Erythroblast (primary cell): ENCODE measurements around the gene CCDC172.

Experiments used
- GATA1 ChIP-seq: IDR thresholded peaks from 2 replicates; pipeline ENCODE4 v1.6.1; 2011; ENCODE audit warnings: low read depth, mild to moderate bottlenecking, control low read depth, low read length, moderate library complexity
- POLR2A ChIP-seq: IDR thresholded peaks from 2 replicates; pipeline ENCODE4 v1.6.1; 2011; ENCODE audit warnings: mild to moderate bottlenecking, low read length

DNA sequence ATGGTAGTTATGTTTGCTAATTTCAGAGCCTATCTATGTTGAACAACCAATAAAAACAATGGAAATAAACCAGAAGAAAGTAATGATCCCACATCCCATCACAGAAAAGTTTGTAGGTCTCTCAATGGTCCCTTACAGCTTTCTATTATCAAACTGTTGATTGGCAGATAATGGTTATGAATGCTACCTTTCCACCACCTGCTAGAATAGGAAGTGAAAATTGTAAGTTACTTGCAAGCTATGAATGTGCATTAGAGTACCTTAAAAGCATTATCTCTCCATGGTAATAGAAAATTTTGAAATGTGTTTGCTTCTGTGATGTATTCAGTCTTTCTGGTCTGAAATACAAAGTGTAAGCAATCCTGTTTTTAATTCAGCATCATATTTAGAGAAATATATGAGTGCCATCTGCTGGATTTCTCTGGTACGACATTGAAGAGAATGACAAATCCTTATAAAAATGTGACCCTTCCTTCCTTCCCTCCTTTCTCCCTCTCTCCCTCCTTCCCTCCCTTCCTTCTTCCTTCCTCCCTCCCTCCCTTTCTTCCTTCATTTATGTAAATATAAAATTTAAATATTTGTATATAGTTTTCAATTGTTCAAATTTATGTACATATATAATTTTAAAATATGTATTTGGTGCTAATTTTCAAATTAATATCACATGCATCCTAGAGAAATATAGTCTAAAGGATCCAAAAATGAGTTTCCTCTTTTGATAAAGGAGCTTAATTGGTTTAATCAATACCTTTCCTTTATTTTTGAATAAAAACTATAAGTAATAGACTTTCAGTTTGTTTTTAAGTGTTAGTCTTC lies 62.0 kb downstream of the CCDC172 start:
- TF ChIP-seq POLR2A (no peak), GATA1 (no peak)
